Liver (tissue), 9 donors: ENCODE results near the gene NGLY1. TPM values are rescaled to one million over a fixed set of nuclear protein-coding genes. Genes with fewer than 3 reads are reported as not detected.

Experiments used
- DNase-seq: peaks from one replicate; pipeline ENCODE4 v3.0.0-alpha.2; 2017; ENCODE audit warnings: low spot score
- H3K27ac ChIP-seq, 2 donors: one replicate each; pipeline ENCODE4 v1.7.0; 2013; ENCODE audit warnings: inconsistent platforms in 2 of 2, low read length in 2 of 2, control low read depth in 1 of 2, low read depth in 1 of 2, mild to moderate bottlenecking in 1 of 2
- H3K27me3 ChIP-seq, 4 donors: one replicate each; pipeline versions ENCODE4 v1.6.1 to v1.7.0; 2013; ENCODE audit warnings: low read length in 3 of 4, inconsistent platforms in 1 of 4, mild to moderate bottlenecking in 1 of 4, moderate library complexity in 1 of 4; ENCODE audit not compliant: control insufficient read depth in 4 of 4, insufficient read depth in 4 of 4
- H3K36me3 ChIP-seq, 4 donors: one replicate each; pipeline versions ENCODE4 v1.6.1 to v1.7.0; 2013; ENCODE audit warnings: low read length in 3 of 4, mild to moderate bottlenecking in 3 of 4, low read depth in 1 of 4, moderate library complexity in 1 of 4; ENCODE audit not compliant: control insufficient read depth in 4 of 4, insufficient read depth in 3 of 4
- H3K4me1 ChIP-seq, 4 donors: one replicate each; pipeline versions ENCODE4 v1.6.1 to v1.7.0; 2013; ENCODE audit warnings: low read length in 3 of 4, mild to moderate bottlenecking in 3 of 4, moderate library complexity in 1 of 4; ENCODE audit not compliant: control insufficient read depth in 4 of 4, insufficient read depth in 4 of 4
- H3K4me3 ChIP-seq, 3 donors: one replicate each; pipeline versions ENCODE4 v1.6.1 to v1.7.0; 2013; ENCODE audit warnings: low read length in 3 of 3, control low read depth in 1 of 3, low read depth in 1 of 3, mild to moderate bottlenecking in 1 of 3
- H3K9ac ChIP-seq, 2 donors: one replicate each; pipeline ENCODE4 v1.7.0; 2013; ENCODE audit warnings: low read length in 2 of 2, mild to moderate bottlenecking in 2 of 2, moderate library complexity in 2 of 2, control low read depth in 1 of 2, low read depth in 1 of 2
- H3K9me3 ChIP-seq, 4 donors: one replicate each; pipeline versions ENCODE4 v1.6.1 to v1.7.0; 2013; ENCODE audit warnings: low read length in 3 of 4; ENCODE audit not compliant: control insufficient read depth in 4 of 4
- CTCF ChIP-seq: fragments of 150-350 bp; IDR thresholded peaks from 2 replicates; pipeline ENCODE4 v1.5.1; 2017; ENCODE audit warnings: improper control_type of control experiment, low read depth, low read length; ENCODE audit not compliant: missing input control
- EGR1 ChIP-seq, 2 donors: IDR thresholded peaks; 2 replicates each; pipeline ENCODE4 v1.6.1; 2016 to 2018; ENCODE audit warnings: antibody characterized with exemption in 2 of 2, low read depth in 2 of 2
- FOXA1 ChIP-seq: IDR thresholded peaks from 2 replicates; pipeline ENCODE4 v1.6.1; 2016; ENCODE audit warnings: antibody characterized with exemption
- GABPA ChIP-seq, 2 donors: IDR thresholded peaks in 1 of 2; conservative IDR thresholded peaks in 1 of 2; 2 replicates each; pipeline ENCODE4 v1.6.1; 2016; ENCODE audit warnings: antibody characterized with exemption in 2 of 2, mild to moderate bottlenecking in 1 of 2, moderate library complexity in 1 of 2
- HNF4A ChIP-seq, 2 donors: conservative IDR thresholded peaks; 2 replicates each; pipeline ENCODE4 v1.6.1; 2016; ENCODE audit warnings: antibody characterized with exemption in 2 of 2, mild to moderate bottlenecking in 2 of 2
- HNF4G ChIP-seq: IDR thresholded peaks from 2 replicates; pipeline ENCODE4 v1.6.1; 2016; ENCODE audit warnings: antibody characterized with exemption
- JUND ChIP-seq, 2 donors: IDR thresholded peaks; 2 replicates each; pipeline ENCODE4 v1.6.1; 2016; ENCODE audit warnings: antibody characterized with exemption in 2 of 2
- RAD21 ChIP-seq, 2 donors: IDR thresholded peaks; 2 replicates each; pipeline ENCODE4 v1.6.1; 2016; ENCODE audit warnings: antibody characterized with exemption in 2 of 2, mild to moderate bottlenecking in 2 of 2
- ZBTB33 ChIP-seq: IDR thresholded peaks from 2 replicates; pipeline ENCODE4 v1.6.1; 2016; ENCODE audit warnings: antibody characterized with exemption
- WGBS: extraction: QIAGEN DNeasy Blood & Tissue Kit; methylation state at CpG from one replicate; pipeline ENCODE4 v1.1.7; 2013; 5-methylcytosine and 5-hydroxymethylcytosine counted together
- polyA plus RNA-seq, 2 donors: library from polyadenylated mRNA; stranded (reverse) in 1 of 2; unstranded in 1 of 2; fragments of 200-250 nt in 1 of 2; fragments of >200 nt in 1 of 2; fragmentation: Nextera tagmentation in 1 of 2; extraction: Ambion mirVana in 1 of 2; gene quantifications; one replicate each; pipeline versions ENCODE4 v1.2.1 to v1.2.3, GENCODE V29; 2013 to 2015
- total RNA-seq, 2 donors: library from RNA; depleted of rRNA; stranded (reverse); fragments of >200 nt; gene quantifications; one replicate each; pipeline ENCODE4 v1.2.3, GENCODE V29; 2014
- donor health status: healthy.
- donor health status: healthy.
- donor health status: healthy.
- donor health status: healthy.
- donor health status: healthy.

The NGLY1 gene
- total and polyA plus RNA-seq, 4 donors = 13.3 to 31.5 (median 23.9) TPM

- 98% methylated on average over 6 of the region's 6 CpGs for WGBS
- no peak overlapping the region for H3K4me3 ChIP-seq
- TF ChIP-seq HNF4G = no peak
- no peak for TF ChIP-seq FOXA1
- no peak for TF ChIP-seq HNF4A (conservative IDR thresholded peaks at IDR 0.05)
- no peak for TF ChIP-seq EGR1 (IDR thresholded peaks at IDR 0.05; ENCODE audit: low read depth in 2 of 2)
- no peak for TF ChIP-seq RAD21 (IDR thresholded peaks at IDR 0.05)
- TF ChIP-seq CTCF = no peak
- TF ChIP-seq ZBTB33 = no peak
- H3K4me1 ChIP-seq = peaks cover 0 to 18% (median 12%) of the 10 kb centered on the region in 4 donors
- H3K27me3 ChIP-seq = no peaks in the 10 kb centered on the region
- H3K36me3 ChIP-seq = peaks cover 9 to 21% (median 16%) of the 10 kb centered on the region in 4 donors
- DNase-seq = no peak
- no peak overlapping the region for H3K27ac ChIP-seq
- no peak overlapping the region for H3K9ac ChIP-seq
- H3K9me3 ChIP-seq = no peaks in the 10 kb centered on the region
Measured at GRCh38 chr3:25780618-25781017, 2.6 kb downstream of the NGLY1 start.

GRCh38 chr3:25775936-25776335 lies 7.3 kb downstream of the NGLY1 start:
- Histone ChIP-seq H3K4me1 (peaks cover 0 to 2% (median 0%) of the 10 kb centered on the region in 4 donors), H3K36me3 (peaks cover 11 to 38% (median 27%) of the 10 kb centered on the region in 4 donors), H3K27ac (no peak overlapping the region), H3K27me3 (no peaks in the 10 kb centered on the region), H3K9ac (no peak overlapping the region), H3K9me3 (no peaks in the 10 kb centered on the region), H3K4me3 (no peak overlapping the region)
- no peak for DNase-seq
- WGBS = 93% methylated on average over 2 of the region's 2 CpGs
- no peak for TF ChIP-seq HNF4A (conservative IDR thresholded peaks at IDR 0.05)
- no peak for TF ChIP-seq ZBTB33
- no peak for TF ChIP-seq CTCF
- no peak for TF ChIP-seq GABPA (IDR thresholded peaks at IDR 0.05 in 1 of 2, conservative IDR thresholded peaks at IDR 0.05 in 1 of 2)
- no peak for TF ChIP-seq HNF4G
- TF ChIP-seq EGR1 (IDR thresholded peaks at IDR 0.05; ENCODE audit: low read depth in 2 of 2) = no peak
- TF ChIP-seq JUND (IDR thresholded peaks at IDR 0.05) = no peak
- TF ChIP-seq RAD21 (IDR thresholded peaks at IDR 0.05) = no peak
